H1 (cell line): ENCODE measurements around the gene MYO1G. TPM values are rescaled to one million over a fixed set of nuclear protein-coding genes. Genes with fewer than 3 reads are reported as not detected.

Source experiments
- CTCF ChIA-PET: fragments of 300-600 bp; sonication (Branson Sonifier 250); formaldehyde crosslinking; loops from one replicate; lab custom pipeline; 2021; ENCODE audit not compliant: partially characterized antibody; lab: Charles Lee
- POLR2A ChIA-PET: fragments of 300-600 bp; sonication (Branson Sonifier 250); formaldehyde crosslinking; loops from one replicate; lab custom pipeline; 2021; ENCODE audit warnings: inconsistent platforms; ENCODE audit not compliant: partially characterized antibody; lab: Charles Lee
- DNase-seq, 2 experiments: peaks; one replicate each; pipeline versions ENCODE4 v3.0.0 to v3.0.0-alpha.2; 2010 to 2022; ENCODE audit warnings: low spot score in 2 of 2, low read depth in 1 of 2, mixed read lengths in 1 of 2
- FAIRE-seq: peaks from 2 replicates; lab custom pipeline; 2011; peaks lifted over from hg19 to GRCh38; lab: Jason Lieb, UNC
- H2AFZ ChIP-seq: 2 replicates; pipeline ENCODE4 v1.8.1; 2012; ENCODE audit warnings: low read length, inconsistent platforms
- H2AK5ac ChIP-seq: 2 replicates; pipeline ENCODE4 v1.6.1; 2013; ENCODE audit warnings: low read depth, low read length
- H2BK120ac ChIP-seq: replicated peaks from 2 replicates; pipeline ENCODE3; 2013; ENCODE audit warnings: low read depth, low read length, inconsistent platforms
- H2BK12ac ChIP-seq: 2 replicates; pipeline ENCODE4 v1.6.1; 2013; ENCODE audit warnings: low read depth, low read length
- H2BK15ac ChIP-seq: 2 replicates; pipeline ENCODE4 v1.6.1; 2013; ENCODE audit warnings: low read length
- H2BK20ac ChIP-seq: 2 replicates; pipeline ENCODE4 v1.6.1; 2013; ENCODE audit warnings: low read length
- H2BK5ac ChIP-seq: 2 replicates; pipeline ENCODE4 v1.6.1; 2013; ENCODE audit warnings: low read depth, low read length
- H3K14ac ChIP-seq: 2 replicates; pipeline ENCODE4 v1.6.1; 2013; ENCODE audit warnings: inconsistent platforms; ENCODE audit not compliant: insufficient read length
- H3K18ac ChIP-seq: 2 replicates; pipeline ENCODE4 v1.6.1; 2013; ENCODE audit warnings: low read length; ENCODE audit errors: extremely low read depth
- H3K23ac ChIP-seq: 2 replicates; pipeline ENCODE4 v1.6.1; 2013; ENCODE audit warnings: inconsistent platforms; ENCODE audit not compliant: insufficient read length
- H3K23me2 ChIP-seq: 2 replicates; pipeline ENCODE4 v1.6.1; 2013; ENCODE audit warnings: low read depth, low read length
- H3K27ac ChIP-seq: 2 replicates; pipeline ENCODE4 v1.6.1; 2011; ENCODE audit warnings: low read depth, low read length, inconsistent platforms
- H3K27me3 ChIP-seq, 4 experiments: replicated peaks in 1 of 4; 1 replicate in 1 of 4; 2 replicates in 3 of 4; pipeline versions ENCODE4 v1.6.1 to v1.8.1; 2011 to 2013; ENCODE audit warnings: low read length in 3 of 4, mild to moderate bottlenecking in 3 of 4, inconsistent platforms in 2 of 4, mixed read lengths in 2 of 4, moderate library complexity in 1 of 4; ENCODE audit not compliant: control insufficient read depth in 3 of 4, insufficient read depth in 3 of 4; ENCODE audit errors: extremely low read depth in 1 of 4
- H3K36me3 ChIP-seq, 4 experiments: 2 replicates each; pipeline versions ENCODE4 v1.6.1 to v1.8.1; 2011 to 2013; ENCODE audit warnings: mild to moderate bottlenecking in 4 of 4, low read length in 3 of 4, moderate library complexity in 2 of 4, control low read depth in 1 of 4, inconsistent platforms in 1 of 4; ENCODE audit not compliant: insufficient read depth in 4 of 4, control insufficient read depth in 2 of 4
- H3K4ac ChIP-seq: replicated peaks from 2 replicates; pipeline ENCODE3; 2013; ENCODE audit warnings: low read length, low read depth, mixed read lengths, inconsistent platforms; ENCODE audit not compliant: insufficient read length
- H3K4me1 ChIP-seq, 4 experiments: replicated peaks in 1 of 4; 1 replicate in 1 of 4; 2 replicates in 3 of 4; pipeline versions ENCODE4 v1.6.1 to v1.8.1; 2011 to 2013; ENCODE audit warnings: low read length in 3 of 4, inconsistent platforms in 2 of 4, mixed read lengths in 1 of 4; ENCODE audit not compliant: insufficient read depth in 4 of 4, control insufficient read depth in 3 of 4
- H3K4me2 ChIP-seq, 2 experiments: 2 replicates each; pipeline versions ENCODE4 v1.6.1 to v1.8.1; 2011 to 2013; ENCODE audit warnings: low read depth in 2 of 2, low read length in 2 of 2, control low read depth in 1 of 2, inconsistent platforms in 1 of 2, mild to moderate bottlenecking in 1 of 2; ENCODE audit not compliant: insufficient read depth in 1 of 2
- H3K4me3 ChIP-seq, 4 experiments: fragments of 200-600, 300-600 bp in 1 of 4; sonication (generic), shearing (Covaris generic), sonication (Bioruptor Twin) in 1 of 4; 2 replicates each; pipeline versions ENCODE4 v1.5.1 to v1.8.1; 2011 to 2016; ENCODE audit warnings: low read length in 4 of 4, low read depth in 3 of 4, control low read depth in 2 of 4, inconsistent platforms in 2 of 4, mild to moderate bottlenecking in 2 of 4, mixed read lengths in 1 of 4, moderate library complexity in 1 of 4; ENCODE audit not compliant: insufficient read depth in 2 of 4; ENCODE audit errors: extremely low read depth in 1 of 4
- H3K56ac ChIP-seq: replicated peaks from 2 replicates; pipeline ENCODE3; 2013; ENCODE audit warnings: low read depth, mild to moderate bottlenecking, mixed read lengths, low read length, inconsistent platforms; ENCODE audit not compliant: insufficient read length
- H3K79me1 ChIP-seq: 2 replicates; pipeline ENCODE4 v1.6.1; 2013; ENCODE audit warnings: low read depth, low read length, control low read depth
- H3K79me2 ChIP-seq, 2 experiments: 2 replicates each; pipeline versions ENCODE4 v1.6.1 to v1.8.1; 2012 to 2013; ENCODE audit warnings: low read length in 2 of 2, mild to moderate bottlenecking in 2 of 2, inconsistent platforms in 1 of 2; ENCODE audit not compliant: insufficient read depth in 2 of 2, control insufficient read depth in 1 of 2
- H3K9ac ChIP-seq, 4 experiments: replicated peaks in 1 of 4; 1 replicate in 1 of 4; 2 replicates in 3 of 4; pipeline versions ENCODE4 v1.6.1 to v1.8.1; 2011 to 2013; ENCODE audit warnings: low read depth in 3 of 4, low read length in 3 of 4, control low read depth in 2 of 4, mild to moderate bottlenecking in 2 of 4, moderate library complexity in 2 of 4, inconsistent platforms in 1 of 4; ENCODE audit errors: extremely low read depth in 1 of 4
- H3K9me3 ChIP-seq, 2 experiments: 2 replicates each; pipeline versions ENCODE4 v1.6.1 to v1.8.1; 2012 to 2013; ENCODE audit warnings: mild to moderate bottlenecking in 2 of 2, moderate library complexity in 2 of 2, control low read depth in 1 of 2, inconsistent platforms in 1 of 2, low read depth in 1 of 2, low read length in 1 of 2, mixed read lengths in 1 of 2; ENCODE audit not compliant: insufficient read depth in 2 of 2
- H4K20me1 ChIP-seq, 2 experiments: replicated peaks in 1 of 2; 2 replicates each; pipeline versions ENCODE3 to v1.8.1; 2011 to 2013; ENCODE audit warnings: inconsistent platforms in 2 of 2, low read length in 2 of 2, mild to moderate bottlenecking in 1 of 2; ENCODE audit not compliant: insufficient read depth in 2 of 2, control insufficient read depth in 1 of 2
- H4K5ac ChIP-seq: 2 replicates; pipeline ENCODE4 v1.6.1; 2013; ENCODE audit warnings: low read length, low read depth, mixed read lengths, inconsistent platforms; ENCODE audit not compliant: insufficient read length
- H4K8ac ChIP-seq: 2 replicates; pipeline ENCODE4 v1.8.0; 2013; ENCODE audit warnings: mild to moderate bottlenecking, moderate library complexity, low read length, inconsistent platforms; ENCODE audit not compliant: insufficient read depth; ENCODE audit errors: extremely low read depth
- H4K91ac ChIP-seq: replicated peaks from 2 replicates; pipeline ENCODE3; 2013; ENCODE audit warnings: low read length, mixed read lengths, inconsistent platforms; ENCODE audit not compliant: insufficient read length
- ASH2L ChIP-seq: fragments of 200-600, 300-600 bp; sonication (generic); IDR thresholded peaks from one replicate; pipeline ENCODE4 v1.7.1; 2017; ENCODE audit warnings: low read length
- CBX8 ChIP-seq: fragments of 300-800, 300-1000 bp; sonication (generic); IDR thresholded peaks from 2 replicates; pipeline ENCODE4 v1.7.1; 2016; ENCODE audit warnings: low read depth, low read length, borderline replicate concordance
- CREB1 ChIP-seq: IDR thresholded peaks from 2 replicates; pipeline ENCODE4 v1.6.1; 2012; ENCODE audit warnings: inconsistent platforms
- EGR1 ChIP-seq: IDR thresholded peaks from 2 replicates; pipeline ENCODE4 v1.6.1; 2011; ENCODE audit warnings: low read depth, low read length, borderline replicate concordance
- EZH2 ChIP-seq: fragments of 200-600 bp; sonication (generic); IDR thresholded peaks from 2 replicates; pipeline ENCODE4 v1.7.1; 2012; ENCODE audit warnings: low read depth, mild to moderate bottlenecking, moderate library complexity, low read length, inconsistent platforms; ENCODE audit not compliant: severe bottlenecking
- GTF2F1 ChIP-seq: IDR thresholded peaks from 2 replicates; pipeline ENCODE4 v1.6.1; 2012; ENCODE audit warnings: low read depth, low read length, improper control_type of control experiment, borderline replicate concordance
- SAP30 ChIP-seq: fragments of 300-600 bp; sonication (generic); IDR thresholded peaks from 2 replicates; pipeline ENCODE4 v1.7.1; 2012; ENCODE audit warnings: low read length, moderate library complexity, mild to moderate bottlenecking, inconsistent platforms; ENCODE audit not compliant: insufficient read depth, insufficient replicate concordance
- SIX5 ChIP-seq: IDR thresholded peaks from 2 replicates; pipeline ENCODE4 v1.6.1; 2011; ENCODE audit warnings: mild to moderate bottlenecking, low read depth, low read length
- WGBS, 2 experiments: shearing (Covaris generic) in 1 of 2; methylation state at CpG; one replicate each; pipeline versions ENCODE4 v1.1.6 to v1.1.7; 2013 to 2015; ENCODE audit warnings: low lambda C conversion rate in 2 of 2, mixed read lengths in 2 of 2, inconsistent platforms in 1 of 2, low coverage in 1 of 2, missing lambda C conversion rate in 1 of 2; ENCODE audit not compliant: insufficient replicate concordance in 2 of 2, insufficient coverage in 1 of 2, insufficient read length in 1 of 2; ENCODE audit errors: extremely low coverage in 1 of 2, missing lambda C conversion rate in 1 of 2; 5-methylcytosine and 5-hydroxymethylcytosine counted together
- polyA plus RNA-seq, 7 experiments: library from polyadenylated mRNA; depleted of rRNA in 3 of 7; stranded (reverse) in 5 of 7; unstranded in 2 of 7; fragments of >200 nt in 5 of 7; fragments of 200-250 nt in 2 of 7; gene quantifications; 1 replicate in 5 of 7; 2 replicates in 1 of 7; 4 replicates in 1 of 7; pipeline versions ENCODE4 v1.2.1 to v1.2.3, GENCODE V29; 2011 to 2013; ENCODE audit warnings: missing spikeins in 2 of 7, mixed read lengths in 2 of 7
- total RNA-seq: library from RNA; stranded (reverse); fragmentation: NEBNext Ultra II Directional; extraction: Animal tissue kit (Norgen Biotek cat#: 25700); gene quantifications from 2 replicates; pipeline ENCODE4 v1.2.1, GENCODE V29; 2021
- TF ChIP-seq, protein P1 (sequence below): IDR thresholded peaks from 2 replicates; pipeline ENCODE4 v1.6.1; 2011; ENCODE audit warnings: low read length, improper control_type of control experiment
- TF ChIP-seq, protein P2 (sequence below): IDR thresholded peaks from 2 replicates; pipeline ENCODE4 v1.6.1; 2012; ENCODE audit warnings: inconsistent platforms

Gene MYO1G
- total and polyA plus RNA-seq, 2 of the 8 experiments (the other 6 are each of a cell fraction or from before 2014, with no cell fraction given): 0.08 to 0.19 TPM

DNA sequence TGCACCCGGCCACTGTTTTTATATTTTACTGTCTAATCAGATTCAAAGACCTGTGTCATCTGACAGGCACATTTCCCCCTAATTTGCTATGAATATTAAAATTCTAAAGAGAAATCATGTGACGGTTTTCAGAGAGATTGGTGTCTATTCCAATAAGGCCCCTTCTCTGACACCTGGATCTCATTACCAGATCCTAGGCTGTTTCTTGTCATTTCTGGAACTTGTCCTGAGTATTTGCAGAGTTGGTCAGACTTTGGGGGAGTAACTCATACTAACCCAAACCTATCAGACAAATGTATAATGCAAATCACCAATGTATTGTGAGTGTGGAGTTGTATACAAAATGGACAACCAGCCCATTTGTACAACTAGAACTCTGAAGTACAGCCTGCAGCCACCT is 29.5 kb downstream of the MYO1G start:
- Histone ChIP-seq H3K4me1 (no peaks in the 10 kb centered on the region), H2BK15ac (no peak overlapping the region), H3K9ac (no peak overlapping the region), H3K4ac (no peak overlapping the region), H2AFZ (no peak overlapping the region), H3K79me1 (no peaks in the 10 kb centered on the region), H3K18ac (no peak overlapping the region), H4K8ac (no peak overlapping the region), H3K23me2 (peaks cover 4% of the 10 kb centered on the region; the same call in 1 of the 2 replicates), H2BK120ac (no peak overlapping the region), H3K27me3 (no peaks in the 10 kb centered on the region), H3K4me2 (no peak overlapping the region), H4K91ac (no peak overlapping the region), H4K20me1 (no peaks in the 10 kb centered on the region), H2BK5ac (no peak overlapping the region), H4K5ac (no peak overlapping the region)
- POLR2A ChIA-PET: interaction anchor here (1.7 kb wide), 1 partner anchor 13 kb away, joined by 3 read pairs; no protein-coding TSS in a partner anchor
- 82% methylated on average over 2 of the region's 2 CpGs; no CpG with 5 or more reads in 1 of the 2 experiments for WGBS, 2 experiments
- CTCF ChIA-PET: no interaction called here
- FAIRE-seq: no peak
- no peak for TF ChIP-seq GTF2F1
- no peak for TF ChIP-seq CREB1
- TF ChIP-seq, protein P1, sequence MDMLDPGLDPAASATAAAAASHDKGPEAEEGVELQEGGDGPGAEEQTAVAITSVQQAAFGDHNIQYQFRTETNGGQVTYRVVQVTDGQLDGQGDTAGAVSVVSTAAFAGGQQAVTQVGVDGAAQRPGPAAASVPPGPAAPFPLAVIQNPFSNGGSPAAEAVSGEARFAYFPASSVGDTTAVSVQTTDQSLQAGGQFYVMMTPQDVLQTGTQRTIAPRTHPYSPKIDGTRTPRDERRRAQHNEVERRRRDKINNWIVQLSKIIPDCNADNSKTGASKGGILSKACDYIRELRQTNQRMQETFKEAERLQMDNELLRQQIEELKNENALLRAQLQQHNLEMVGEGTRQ: no peak
- TF ChIP-seq ASH2L: no peak
- TF ChIP-seq, protein P2, sequence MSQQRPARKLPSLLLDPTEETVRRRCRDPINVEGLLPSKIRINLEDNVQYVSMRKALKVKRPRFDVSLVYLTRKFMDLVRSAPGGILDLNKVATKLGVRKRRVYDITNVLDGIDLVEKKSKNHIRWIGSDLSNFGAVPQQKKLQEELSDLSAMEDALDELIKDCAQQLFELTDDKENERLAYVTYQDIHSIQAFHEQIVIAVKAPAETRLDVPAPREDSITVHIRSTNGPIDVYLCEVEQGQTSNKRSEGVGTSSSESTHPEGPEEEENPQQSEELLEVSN: no peak
- no peak for TF ChIP-seq SAP30
- no peak for TF ChIP-seq CBX8
- no peak for TF ChIP-seq EGR1
- no peak for TF ChIP-seq EZH2
- no peak for TF ChIP-seq SIX5
- TF ChIP-seq, all 59 proteins: peak for 0
- Histone ChIP-seq H3K9me3 (no peaks in the 10 kb centered on the region), H3K14ac (no peak overlapping the region), H3K79me2 (no peaks in the 10 kb centered on the region), H3K23ac (no peak overlapping the region), H2BK20ac (no peak overlapping the region), H2BK12ac (no peak overlapping the region), H3K27ac (no peak overlapping the region), H2AK5ac (no peak overlapping the region), H3K56ac (no peak overlapping the region), H3K4me3 (no peak overlapping the region), H3K36me3 (no peaks in the 10 kb centered on the region)
- DNase-seq: no peak
